ENCODE data around the gene OSBPL10.

- TF ChIP-seq CTCF (conservative IDR thresholded peaks at IDR 0.05 in 1 of 2, IDR thresholded peaks at IDR 0.05 in 1 of 2; ENCODE audit: low read depth in 1 of 2, low read length in 2 of 2): no peak
- TF ChIP-seq EZH2 (IDR thresholded peaks at IDR 0.05; ENCODE audit: low read length, missing control alignments): no peak
Measured at GRCh38 chr3:31713816-31714215, 267.2 kb downstream of the OSBPL10 start.

Measured in fibroblast of lung (primary cell).